ENCODE measurements around the gene GRIK2.

GRIK2 gene

DNA sequence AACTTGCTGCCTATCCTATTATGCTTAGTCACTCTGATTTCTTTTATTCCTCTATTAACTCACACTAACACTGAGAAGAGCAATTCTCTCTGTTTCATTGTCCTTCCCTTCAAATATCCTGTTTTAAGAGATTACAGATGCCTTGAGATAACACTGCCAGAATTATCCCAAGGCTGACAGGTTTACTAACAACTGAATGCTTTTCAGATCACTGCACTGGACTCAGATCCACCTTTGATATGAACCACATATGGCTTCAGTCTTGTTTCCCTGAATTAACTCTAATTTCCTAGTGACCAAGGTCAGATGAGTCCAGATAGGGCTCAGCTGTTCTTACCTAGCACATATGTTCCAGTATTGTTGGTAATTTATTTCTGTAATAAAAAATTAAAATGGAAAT, 633.1 kb downstream of the GRIK2 start:
- no peak for TF ChIP-seq FOXP2 (optimal IDR thresholded peaks at IDR 0.05; ENCODE audit: borderline replicate concordance, extremely low read depth, extremely low read length, insufficient read depth)
- no peak for TF ChIP-seq POLR2AphosphoS5 (IDR thresholded peaks at IDR 0.05; ENCODE audit: low read depth, low read length)
- TF ChIP-seq, protein P1, sequence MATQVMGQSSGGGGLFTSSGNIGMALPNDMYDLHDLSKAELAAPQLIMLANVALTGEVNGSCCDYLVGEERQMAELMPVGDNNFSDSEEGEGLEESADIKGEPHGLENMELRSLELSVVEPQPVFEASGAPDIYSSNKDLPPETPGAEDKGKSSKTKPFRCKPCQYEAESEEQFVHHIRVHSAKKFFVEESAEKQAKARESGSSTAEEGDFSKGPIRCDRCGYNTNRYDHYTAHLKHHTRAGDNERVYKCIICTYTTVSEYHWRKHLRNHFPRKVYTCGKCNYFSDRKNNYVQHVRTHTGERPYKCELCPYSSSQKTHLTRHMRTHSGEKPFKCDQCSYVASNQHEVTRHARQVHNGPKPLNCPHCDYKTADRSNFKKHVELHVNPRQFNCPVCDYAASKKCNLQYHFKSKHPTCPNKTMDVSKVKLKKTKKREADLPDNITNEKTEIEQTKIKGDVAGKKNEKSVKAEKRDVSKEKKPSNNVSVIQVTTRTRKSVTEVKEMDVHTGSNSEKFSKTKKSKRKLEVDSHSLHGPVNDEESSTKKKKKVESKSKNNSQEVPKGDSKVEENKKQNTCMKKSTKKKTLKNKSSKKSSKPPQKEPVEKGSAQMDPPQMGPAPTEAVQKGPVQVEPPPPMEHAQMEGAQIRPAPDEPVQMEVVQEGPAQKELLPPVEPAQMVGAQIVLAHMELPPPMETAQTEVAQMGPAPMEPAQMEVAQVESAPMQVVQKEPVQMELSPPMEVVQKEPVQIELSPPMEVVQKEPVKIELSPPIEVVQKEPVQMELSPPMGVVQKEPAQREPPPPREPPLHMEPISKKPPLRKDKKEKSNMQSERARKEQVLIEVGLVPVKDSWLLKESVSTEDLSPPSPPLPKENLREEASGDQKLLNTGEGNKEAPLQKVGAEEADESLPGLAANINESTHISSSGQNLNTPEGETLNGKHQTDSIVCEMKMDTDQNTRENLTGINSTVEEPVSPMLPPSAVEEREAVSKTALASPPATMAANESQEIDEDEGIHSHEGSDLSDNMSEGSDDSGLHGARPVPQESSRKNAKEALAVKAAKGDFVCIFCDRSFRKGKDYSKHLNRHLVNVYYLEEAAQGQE (IDR thresholded peaks at IDR 0.05; ENCODE audit: insufficient read depth in 1 of 2, low read depth in 2 of 2, low read length in 2 of 2), result no peak
- no peak for TF ChIP-seq SIN3A (IDR thresholded peaks at IDR 0.05; ENCODE audit: borderline replicate concordance, insufficient read depth, low read length)
- no peak for TF ChIP-seq TAF1 (IDR thresholded peaks at IDR 0.05; ENCODE audit: borderline replicate concordance, insufficient read depth, low read length)

DNA sequence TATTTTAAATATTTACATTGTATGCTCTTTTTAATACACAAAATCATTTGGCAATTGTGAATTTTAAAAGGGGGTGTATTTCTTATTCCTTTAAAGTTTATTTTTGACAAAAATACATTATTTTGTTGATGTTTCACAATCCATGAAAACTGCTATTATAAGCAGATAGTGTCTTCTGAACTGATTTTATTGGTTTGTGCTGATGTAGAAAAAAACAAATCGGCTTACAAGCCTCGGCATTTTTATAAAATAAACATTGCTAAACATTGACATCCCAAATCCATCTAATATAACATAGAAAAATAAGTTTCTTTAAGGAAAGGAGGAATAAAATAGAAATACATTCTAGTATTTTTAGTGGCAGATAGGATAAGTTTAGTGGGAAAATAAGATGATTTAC, 634.7 kb downstream of the GRIK2 start:
- no peak for TF ChIP-seq POLR2AphosphoS5 (IDR thresholded peaks at IDR 0.05; ENCODE audit: low read depth, low read length)
- TF ChIP-seq SIN3A (IDR thresholded peaks at IDR 0.05; ENCODE audit: borderline replicate concordance, insufficient read depth, low read length), result no peak
- no peak for TF ChIP-seq FOXP2 (optimal IDR thresholded peaks at IDR 0.05; ENCODE audit: borderline replicate concordance, extremely low read depth, extremely low read length, insufficient read depth)
- TF ChIP-seq, protein P1 (IDR thresholded peaks at IDR 0.05; ENCODE audit: insufficient read depth in 1 of 2, low read depth in 2 of 2, low read length in 2 of 2), result no peak
- no peak for TF ChIP-seq TAF1 (IDR thresholded peaks at IDR 0.05; ENCODE audit: borderline replicate concordance, insufficient read depth, low read length)

DNA sequence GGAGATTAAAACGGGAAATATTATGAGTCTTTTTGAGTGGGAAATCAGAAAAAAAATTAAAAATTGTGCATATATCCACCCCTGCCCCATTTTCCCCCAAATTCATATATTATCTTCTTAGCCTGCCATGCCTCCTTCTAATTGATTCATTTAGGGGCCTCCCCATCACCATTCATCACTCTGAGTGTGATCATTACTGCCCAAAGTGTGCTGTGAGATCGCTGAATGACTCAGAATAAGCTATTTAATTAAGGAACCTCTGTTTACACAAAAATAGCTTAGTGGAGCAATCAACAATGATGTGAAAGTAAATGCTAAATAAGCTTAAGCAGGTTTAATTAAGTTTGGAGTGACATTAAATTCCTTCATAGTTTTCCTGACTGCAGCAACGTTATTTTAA, 645.5 kb downstream of the GRIK2 start:
- TF ChIP-seq, protein P1 (IDR thresholded peaks at IDR 0.05; ENCODE audit: insufficient read depth in 1 of 2, low read depth in 2 of 2, low read length in 2 of 2), result no peak
- TF ChIP-seq FOXP2 (optimal IDR thresholded peaks at IDR 0.05; ENCODE audit: borderline replicate concordance, extremely low read depth, extremely low read length, insufficient read depth) (no peak), SIN3A (IDR thresholded peaks at IDR 0.05; ENCODE audit: borderline replicate concordance, insufficient read depth, low read length) (no peak), POLR2AphosphoS5 (IDR thresholded peaks at IDR 0.05; ENCODE audit: low read depth, low read length) (no peak), TAF1 (IDR thresholded peaks at IDR 0.05; ENCODE audit: borderline replicate concordance, insufficient read depth, low read length) (no peak)

DNA sequence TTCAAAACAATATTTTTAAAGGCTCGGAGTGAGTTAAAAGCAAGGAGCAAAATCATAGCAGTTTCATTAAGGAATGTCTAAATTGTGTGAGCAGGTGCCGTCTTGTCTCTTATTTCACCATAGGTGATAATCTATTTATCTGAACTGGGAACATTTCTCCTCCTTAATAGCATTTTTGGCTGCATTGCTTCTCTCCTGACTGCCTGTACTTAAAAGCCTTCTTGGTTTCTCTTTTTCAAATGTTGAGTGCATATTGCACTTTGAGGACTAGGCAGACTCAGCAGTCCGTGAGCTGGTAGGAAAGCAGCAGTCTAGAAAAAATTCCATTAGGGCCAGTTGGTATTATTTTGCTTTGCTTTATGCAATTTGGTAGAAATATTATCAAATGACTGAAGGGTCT, 645.9 kb downstream of the GRIK2 start:
- TF ChIP-seq SIN3A (IDR thresholded peaks at IDR 0.05; ENCODE audit: borderline replicate concordance, insufficient read depth, low read length) (no peak), FOXP2 (optimal IDR thresholded peaks at IDR 0.05; ENCODE audit: borderline replicate concordance, extremely low read depth, extremely low read length, insufficient read depth) (no peak), TAF1 (IDR thresholded peaks at IDR 0.05; ENCODE audit: borderline replicate concordance, insufficient read depth, low read length) (no peak), POLR2AphosphoS5 (IDR thresholded peaks at IDR 0.05; ENCODE audit: low read depth, low read length) (no peak)
- TF ChIP-seq, protein P1 (IDR thresholded peaks at IDR 0.05; ENCODE audit: insufficient read depth in 1 of 2, low read depth in 2 of 2, low read length in 2 of 2), result no peak

DNA sequence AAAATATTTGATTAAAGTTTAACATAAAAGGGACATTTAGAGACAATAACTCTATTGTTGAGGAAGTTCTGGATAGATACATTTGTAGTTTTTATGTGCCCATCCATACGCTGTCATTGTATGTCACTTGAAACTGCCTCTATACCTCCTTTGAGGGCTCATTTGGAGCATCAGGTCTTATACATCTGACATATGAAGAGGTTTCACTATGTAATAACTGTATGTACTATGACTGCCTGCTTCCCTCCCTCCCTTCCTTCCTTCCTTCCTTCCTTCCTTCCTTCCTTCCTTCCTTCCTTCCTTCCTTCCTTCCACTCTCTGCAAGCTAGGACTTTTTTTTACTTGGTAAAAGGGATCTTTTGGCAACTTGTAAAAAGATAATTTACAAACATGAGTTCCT, 657.5 kb downstream of the GRIK2 start:
- TF ChIP-seq POLR2AphosphoS5 (IDR thresholded peaks at IDR 0.05; ENCODE audit: low read depth, low read length), result no peak
- TF ChIP-seq SIN3A (IDR thresholded peaks at IDR 0.05; ENCODE audit: borderline replicate concordance, insufficient read depth, low read length), result no peak
- TF ChIP-seq FOXP2 (optimal IDR thresholded peaks at IDR 0.05; ENCODE audit: borderline replicate concordance, extremely low read depth, extremely low read length, insufficient read depth), result no peak
- TF ChIP-seq, protein P1 (IDR thresholded peaks at IDR 0.05; ENCODE audit: insufficient read depth in 1 of 2, low read depth in 2 of 2, low read length in 2 of 2), result no peak
- TF ChIP-seq TAF1 (IDR thresholded peaks at IDR 0.05; ENCODE audit: borderline replicate concordance, insufficient read depth, low read length), result no peak

All from PFSK-1 (cell line).